ENCODE results near the gene PDZRN3.
"Not testable (repeated sequence)": the region's sequence is repeated elsewhere in the genome, so short reads cannot be mapped to it uniquely, and the experiment has no call there.

Gene PDZRN3

GRCh38 chr3:73586628-73587027 is 38.1 kb downstream of the PDZRN3 start:
- no peak for DNase-seq

GRCh38 chr3:73586190-73586589 is 38.6 kb downstream of the PDZRN3 start:
- DNase-seq = no peak

DNA sequence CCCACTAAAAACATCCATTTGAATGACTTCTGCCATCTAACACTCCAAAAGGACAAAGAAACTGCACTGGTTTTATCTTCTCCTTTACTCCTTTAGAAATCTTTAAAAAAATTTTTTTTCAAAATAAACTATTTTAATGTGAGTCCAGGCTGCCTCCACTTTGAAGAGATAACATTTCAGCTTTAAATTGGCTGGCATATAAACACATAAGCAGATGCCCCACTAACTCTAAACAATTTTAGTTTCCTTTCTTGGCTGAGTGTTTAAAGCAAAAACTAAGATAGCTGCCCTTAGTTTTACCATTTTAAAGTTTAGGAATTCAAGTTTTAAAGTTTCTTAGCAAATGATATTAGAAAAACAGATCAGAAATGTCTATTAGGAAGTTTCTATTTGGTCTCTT is 39.9 kb downstream of the PDZRN3 start:
- DNase-seq = no peak

GRCh38 chr3:73582535-73582934 is 42.2 kb downstream of the PDZRN3 start:
- no peak for DNase-seq

DNA sequence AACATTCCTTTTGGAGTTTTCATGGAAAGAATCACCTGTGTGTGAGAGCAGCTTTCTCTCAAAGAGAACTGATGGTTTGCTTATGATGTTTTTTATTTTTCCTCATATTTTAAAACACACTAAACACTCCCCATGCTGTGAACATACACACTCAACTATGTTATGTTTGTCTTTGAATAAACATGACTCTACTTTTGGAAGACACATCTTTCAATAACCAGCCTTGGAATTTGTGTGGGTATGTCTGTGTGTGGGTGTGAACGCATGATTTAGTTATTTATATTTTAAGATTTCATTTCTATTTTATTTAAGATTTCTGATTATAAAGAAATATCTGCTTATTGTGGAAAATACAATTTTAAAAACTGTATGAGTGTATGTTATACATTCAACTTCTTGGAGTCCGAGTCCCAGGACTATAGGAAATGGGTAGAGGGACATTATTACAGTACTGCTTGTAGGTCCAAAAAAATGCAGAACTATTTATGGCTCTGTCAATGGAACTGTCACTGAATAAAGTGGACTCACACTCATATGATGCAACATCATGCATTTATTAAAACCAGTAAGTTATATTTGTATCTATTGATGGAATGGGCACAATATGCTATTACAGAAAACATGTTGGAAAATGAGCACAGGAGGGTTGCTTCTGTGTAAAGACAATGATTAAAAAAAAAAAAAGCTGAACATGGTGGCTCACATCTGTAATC is 43.5 kb downstream of the PDZRN3 start:
- DNase-seq = no peak

DNA sequence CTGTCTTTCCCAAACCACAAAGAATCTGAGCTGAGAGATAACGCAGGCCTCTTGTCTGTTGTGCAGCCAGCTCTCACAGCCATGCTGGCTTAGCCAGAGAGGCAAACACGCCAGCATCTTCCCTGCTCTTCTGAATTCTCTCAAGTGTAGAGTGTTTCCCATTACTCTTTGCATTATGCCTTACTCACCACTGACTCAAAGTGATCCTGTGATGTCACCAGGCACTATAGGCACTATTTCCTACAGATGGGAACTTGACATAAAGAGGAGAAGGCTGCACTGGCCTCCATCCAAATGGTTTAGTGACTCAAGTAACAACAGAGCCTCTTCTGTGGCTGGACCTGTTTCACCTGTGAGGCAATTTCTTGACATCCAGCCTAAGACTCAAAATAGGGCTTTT is 44.4 kb downstream of the PDZRN3 start:
- no peak for DNase-seq

- DNase-seq = no peak
Observed at GRCh38 chr3:73577704-73578103, 47.0 kb downstream of the PDZRN3 start.

DNA sequence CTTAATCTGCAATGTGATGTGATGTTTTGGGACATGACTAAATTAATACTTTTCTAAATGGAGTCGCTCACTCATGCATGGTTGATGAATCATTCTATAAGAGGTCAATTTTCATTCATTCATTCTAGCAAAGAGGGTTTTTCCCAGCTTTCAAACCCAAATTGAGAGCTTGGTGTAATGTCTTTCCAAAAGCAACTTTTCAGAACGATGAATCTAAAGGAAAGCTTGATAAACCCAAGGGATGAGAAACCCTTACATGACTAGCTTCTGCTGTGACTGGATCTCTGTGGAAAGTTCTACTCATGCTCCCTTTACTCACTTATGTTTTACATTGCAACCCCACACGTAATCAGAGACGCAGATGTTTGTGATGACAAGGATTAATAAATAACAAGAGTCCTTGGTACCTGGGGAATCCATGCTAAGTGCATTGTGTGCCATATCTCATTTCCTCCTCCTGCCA is 47.7 kb downstream of the PDZRN3 start:
- no peak for DNase-seq

GRCh38 chr3:73575953-73576352 is 48.8 kb downstream of the PDZRN3 start:
- DNase-seq = no peak

GRCh38 chr3:73575519-73575918 is 49.2 kb downstream of the PDZRN3 start:
- no peak for DNase-seq

- no peak for DNase-seq
Observed at GRCh38 chr3:73573204-73573603, 51.5 kb downstream of the PDZRN3 start.

DNA sequence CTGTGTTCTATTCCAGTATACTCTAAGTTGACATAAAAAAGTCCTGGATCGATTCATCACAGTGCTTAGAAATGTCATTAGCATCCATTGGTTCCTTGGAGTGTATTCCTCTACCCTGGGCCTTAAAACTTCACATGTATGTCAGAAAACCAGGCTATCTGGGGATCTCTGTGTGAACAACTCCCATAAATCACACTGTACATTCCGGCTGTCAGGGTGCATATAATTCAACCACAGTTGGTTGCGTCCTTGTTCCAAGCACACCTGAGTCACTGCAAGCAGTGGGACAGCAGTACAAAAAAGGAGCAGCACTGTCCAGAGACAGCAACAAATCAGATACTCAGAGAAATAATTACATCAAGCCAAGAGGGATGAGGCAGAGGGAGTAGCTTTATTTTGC is 52.4 kb downstream of the PDZRN3 start:
- DNase-seq = no peak

DNA sequence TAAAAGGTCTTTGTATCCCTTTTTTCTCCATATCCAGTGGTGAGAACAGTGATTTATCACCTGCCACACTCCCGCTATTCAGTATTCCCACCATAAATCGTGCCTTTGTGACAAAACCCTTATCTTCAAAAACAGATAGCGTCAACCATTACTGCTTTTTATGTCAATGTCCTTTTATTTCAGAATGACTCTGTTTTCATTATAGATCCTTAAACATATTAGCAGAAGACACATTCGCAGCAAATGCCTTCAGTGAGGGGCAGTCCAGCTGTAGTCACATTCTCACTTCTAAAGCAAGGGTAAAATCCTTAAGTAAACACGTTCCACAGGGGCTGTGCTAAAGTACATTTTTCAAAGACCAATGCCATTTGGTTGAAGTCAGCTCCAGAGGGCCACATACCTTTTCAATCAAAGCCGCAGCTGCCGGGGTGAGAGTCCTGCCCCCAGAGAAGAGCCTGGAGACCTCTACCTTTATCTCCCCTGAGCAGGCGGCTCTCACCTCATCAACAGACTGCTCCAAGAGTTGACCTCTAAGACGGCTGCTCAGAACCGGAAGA is 53.4 kb downstream of the PDZRN3 start:
- no peak for DNase-seq

DNA sequence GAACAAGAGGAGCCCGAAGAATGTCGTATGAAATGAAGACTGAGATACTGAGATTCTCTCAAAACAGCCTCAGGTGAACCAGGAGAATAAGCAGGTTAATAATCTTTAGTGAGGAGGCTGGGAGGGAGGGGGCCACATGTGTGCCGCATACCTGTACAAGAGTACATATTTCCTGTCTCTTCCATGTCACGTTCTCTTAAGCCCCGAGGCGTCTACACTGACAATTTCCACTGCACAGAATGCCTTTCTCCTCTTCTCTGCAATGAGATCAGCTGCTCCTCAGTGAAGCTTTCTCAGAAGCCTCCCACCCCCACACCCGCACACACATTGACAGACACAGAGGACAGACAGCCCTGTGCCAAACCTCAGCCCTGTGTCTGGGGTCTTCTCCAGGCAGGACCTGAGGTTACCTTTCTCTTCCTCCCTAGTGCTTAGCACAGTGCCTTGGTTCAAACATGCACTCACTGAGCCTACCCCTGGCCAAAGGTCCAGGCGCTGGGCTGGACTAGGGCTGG is 55.4 kb downstream of the PDZRN3 start:
- no peak for DNase-seq

- DNase-seq = no peak
Observed at GRCh38 chr3:73568371-73568862, 56.3 kb downstream of the PDZRN3 start.

- DNase-seq = not testable (repeated sequence)
Observed at GRCh38 chr3:73565374-73565773, 59.4 kb downstream of the PDZRN3 start.

GRCh38 chr3:73563896-73564582 is 60.7 kb downstream of the PDZRN3 start:
- no peak for DNase-seq

GRCh38 chr3:73561494-73561893 is 63.2 kb downstream of the PDZRN3 start:
- no peak for DNase-seq

- DNase-seq = no peak
Observed at GRCh38 chr3:73559749-73560148, 65.0 kb downstream of the PDZRN3 start.

DNA sequence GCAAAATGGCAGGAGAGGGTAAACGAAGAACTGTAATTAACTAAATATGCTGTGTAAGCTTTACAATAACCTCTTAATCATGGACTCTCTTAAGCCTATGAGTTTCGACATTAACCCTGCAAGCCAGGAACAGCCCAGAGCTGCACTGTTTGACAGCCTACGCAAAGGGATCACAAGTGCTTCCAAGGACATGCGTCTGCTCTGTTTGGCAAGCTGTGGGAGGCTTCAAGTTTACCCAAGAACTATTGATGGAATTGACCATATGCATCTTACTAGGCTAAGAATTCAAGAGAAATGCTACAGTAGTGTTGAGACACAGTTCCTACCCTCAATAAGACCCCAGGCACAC is 66.0 kb downstream of the PDZRN3 start:
- DNase-seq = no peak

DNA sequence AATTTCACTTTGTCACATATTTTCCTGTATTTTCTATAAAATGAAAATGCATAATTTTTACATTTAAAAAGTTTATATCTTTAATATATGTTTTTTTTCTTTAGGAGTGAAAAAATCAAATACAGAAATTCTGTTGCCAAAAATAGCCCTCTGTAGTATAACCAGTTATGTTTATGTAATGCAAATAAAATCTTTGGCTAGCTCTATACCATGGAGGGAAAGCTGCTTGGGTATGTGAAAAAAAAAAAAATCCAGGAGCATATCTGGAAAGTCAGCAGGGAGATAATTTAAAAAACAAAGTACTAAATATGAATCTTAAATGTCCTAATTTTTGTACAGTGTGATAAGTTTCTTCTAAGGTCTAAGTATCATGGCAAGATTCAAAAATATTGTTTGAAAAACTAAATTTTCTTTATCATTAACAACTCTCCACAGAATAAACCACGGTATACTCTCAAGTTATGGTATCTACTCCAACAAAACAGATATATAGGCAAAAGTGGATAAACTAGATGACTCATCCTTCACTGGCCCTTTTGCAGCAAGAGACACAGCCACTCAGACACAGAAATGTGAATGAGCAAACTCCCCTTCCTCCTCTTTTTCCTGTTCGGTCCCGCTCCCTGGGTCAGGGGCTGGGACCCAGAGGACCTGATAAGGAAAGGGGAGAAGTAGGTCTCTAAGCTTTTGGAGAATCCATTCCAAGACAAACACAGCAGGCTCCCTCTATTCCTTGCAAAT is 66.6 kb downstream of the PDZRN3 start:
- DNase-seq = no peak

DNA sequence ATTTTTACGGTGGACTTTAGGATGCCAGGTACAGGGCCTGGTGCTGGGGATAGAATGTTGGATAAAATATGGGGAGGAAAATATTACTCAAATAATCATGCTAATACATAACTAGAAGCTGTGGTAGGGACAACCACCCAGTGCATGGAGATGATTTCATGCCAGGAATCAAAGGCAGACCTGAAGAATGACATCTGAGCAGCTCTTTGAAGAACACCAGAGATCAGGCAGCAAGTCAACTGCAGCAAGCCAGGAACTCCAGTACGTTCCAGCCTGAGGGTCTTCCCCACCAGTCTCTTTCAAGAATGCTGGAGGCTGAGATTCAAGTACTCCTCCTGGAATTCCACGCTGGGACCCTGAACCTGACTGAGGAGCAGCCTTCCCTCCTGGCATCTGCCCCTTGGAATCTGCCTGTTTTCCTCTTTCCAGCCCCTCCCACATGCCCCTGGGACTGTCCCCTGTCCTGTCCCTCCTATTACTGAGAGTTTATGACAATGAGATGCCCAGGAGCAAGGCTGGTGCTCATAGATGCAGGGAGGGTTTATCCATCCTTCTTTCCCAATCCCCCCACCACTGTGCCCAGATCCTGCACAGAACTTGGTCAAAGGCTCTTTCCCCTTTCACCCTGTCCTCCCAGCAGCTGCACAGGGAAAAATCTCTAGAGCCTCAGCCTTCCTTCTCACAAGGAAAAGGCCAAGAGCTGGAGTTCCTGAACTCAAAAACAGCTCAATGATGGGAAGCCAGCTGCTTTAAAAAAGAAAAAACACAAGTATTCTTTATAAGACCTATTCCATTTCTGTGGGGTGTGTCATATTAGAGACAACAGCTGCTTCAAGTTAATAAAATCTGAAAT is 68.0 kb downstream of the PDZRN3 start:
- no peak for DNase-seq
